Keratinocyte (primary cell): ENCODE measurements around the gene JAM3.

ENCODE experiments used
- CTCF ChIP-seq, 3 experiments: IDR thresholded peaks in 1 of 3; conservative IDR thresholded peaks in 1 of 3; optimal IDR thresholded peaks in 1 of 3; 2 replicates in 2 of 3; 3 replicates in 1 of 3; pipeline versions ENCODE3 to v1.5.1; 2011; ENCODE audit warnings: low read length in 3 of 3, mild to moderate bottlenecking in 3 of 3, moderate library complexity in 2 of 3, control low read depth in 1 of 3, inconsistent platforms in 1 of 3; ENCODE audit not compliant: insufficient read depth in 2 of 3; ENCODE audit errors: extremely low read depth in 1 of 3
- EZH2 ChIP-seq: IDR thresholded peaks from one replicate; pipeline ENCODE4 v1.6.1; 2012; ENCODE audit warnings: inconsistent platforms, mild to moderate bottlenecking, low read length, moderate library complexity

DNA sequence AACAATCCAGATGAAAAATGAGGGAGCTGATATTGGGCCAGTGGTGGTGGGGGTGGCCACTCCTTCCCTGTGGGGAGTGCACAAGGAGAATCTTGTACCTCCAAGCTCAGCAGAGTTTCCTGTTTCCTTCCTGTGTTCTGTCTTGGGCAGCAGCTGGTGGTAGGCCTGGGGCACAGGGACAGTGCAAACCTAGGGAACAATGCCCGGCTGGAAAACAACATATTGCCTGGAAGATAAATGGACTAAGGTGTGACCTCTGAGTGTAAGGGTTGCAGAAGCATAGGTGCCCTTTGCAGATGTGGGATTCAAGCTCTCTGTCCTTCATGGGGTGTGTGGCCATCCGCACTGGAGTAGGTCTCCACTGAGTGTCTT lies 5.8 kb upstream of the JAM3 start:
- TF ChIP-seq CTCF (optimal IDR thresholded peaks at IDR 0.05 in 1 of 3, IDR thresholded peaks at IDR 0.05 in 1 of 3, conservative IDR thresholded peaks at IDR 0.05 in 1 of 3; ENCODE audit: extremely low read depth in 1 of 3, insufficient read depth in 2 of 3, low read length in 3 of 3) (no peak), EZH2 (no peak)
